Measurements from ENCODE around the gene INO80B.

- TF ChIP-seq MYC (IDR thresholded peaks at IDR 0.05; ENCODE audit: borderline replicate concordance, low read length) = no peak
- TF ChIP-seq CTCF (IDR thresholded peaks at IDR 0.05) = no peak
- TF ChIP-seq RAD21 (conservative IDR thresholded peaks at IDR 0.05 in 1 of 2, IDR thresholded peaks at IDR 0.05 in 1 of 2) = no peak
- no peak for TF ChIP-seq MAX (IDR thresholded peaks at IDR 0.05)
- TF ChIP-seq EP300 (IDR thresholded peaks at IDR 0.05) = no peak
- TF ChIP-seq USF2 (IDR thresholded peaks at IDR 0.05) = no peak
- TF ChIP-seq HOXA7 (CRISPR knock-in tag; IDR thresholded peaks at IDR 0.05) = no peak
- no peak for TF ChIP-seq REST (IDR thresholded peaks at IDR 0.05)
- no peak for TF ChIP-seq JUNB (IDR thresholded peaks at IDR 0.05)
- TF ChIP-seq FOSL2 (IDR thresholded peaks at IDR 0.05) = no peak
- no peak for TF ChIP-seq FOSL2 (CRISPR knock-in tag; IDR thresholded peaks at IDR 0.05)
- TF ChIP-seq MAZ (IDR thresholded peaks at IDR 0.05; ENCODE audit: borderline replicate concordance, low read depth, low read length) = no peak
Measured at GRCh38 chr2:74407682-74408081, 47.2 kb upstream of the INO80B start.
